ENCODE data around the gene NEU3.
"Not testable (repeated sequence)": the region's sequence is repeated elsewhere in the genome, so short reads cannot be mapped to it uniquely, and the experiment has no call there.

Gene NEU3

DNA sequence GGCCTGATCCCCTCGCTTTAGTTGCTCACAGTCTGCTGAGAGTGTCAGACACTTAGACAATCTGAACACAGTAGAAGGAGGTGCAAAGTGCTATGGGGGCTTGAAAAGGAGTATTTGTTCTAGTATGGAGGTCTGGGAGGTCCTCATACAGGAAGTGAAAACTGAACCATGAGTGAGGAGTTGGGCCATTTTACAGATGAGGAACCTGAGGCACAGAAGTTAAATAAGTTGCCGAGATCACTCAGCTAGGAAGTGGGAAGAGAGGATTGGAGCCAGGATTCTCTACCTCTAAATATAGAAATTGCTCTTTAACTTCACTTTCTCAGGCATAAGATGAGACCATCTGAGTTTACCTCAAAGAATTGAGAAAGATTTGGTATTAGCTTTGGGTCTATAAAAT lies 4.0 kb upstream of the NEU3 start:
- no peak for DNase-seq

GRCh38 chr11:74989260-74989638 lies 516 bp downstream of the NEU3 start:
- no peak for DNase-seq

- DNase-seq: not testable (repeated sequence)
These were observed 1.4 kb downstream of the NEU3 start for GRCh38 chr11:74990150-74990549.

GRCh38 chr11:74990941-74991340 lies 2.2 kb downstream of the NEU3 start:
- no peak for DNase-seq

GRCh38 chr11:74992852-74993251 lies 4.1 kb downstream of the NEU3 start:
- no peak for DNase-seq

DNA sequence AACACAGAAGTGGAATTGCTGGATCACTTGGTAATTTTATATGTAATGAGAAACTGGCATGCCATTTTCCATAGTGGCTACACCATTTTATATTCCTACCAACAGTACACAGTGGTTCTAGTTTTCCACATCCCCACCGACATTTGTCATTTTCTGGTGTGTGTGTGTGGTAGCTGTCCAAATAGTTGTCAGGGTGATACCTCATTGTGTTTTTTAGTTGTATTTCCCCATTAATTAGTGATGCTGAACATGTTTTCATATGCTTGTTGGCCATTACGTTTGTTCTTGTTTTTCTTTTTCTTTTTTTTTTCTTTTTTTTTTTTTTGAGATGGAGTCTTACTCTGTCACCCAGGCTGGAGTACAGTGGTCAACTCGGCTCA lies 12.2 kb downstream of the NEU3 start:
- DNase-seq: no peak

DNA sequence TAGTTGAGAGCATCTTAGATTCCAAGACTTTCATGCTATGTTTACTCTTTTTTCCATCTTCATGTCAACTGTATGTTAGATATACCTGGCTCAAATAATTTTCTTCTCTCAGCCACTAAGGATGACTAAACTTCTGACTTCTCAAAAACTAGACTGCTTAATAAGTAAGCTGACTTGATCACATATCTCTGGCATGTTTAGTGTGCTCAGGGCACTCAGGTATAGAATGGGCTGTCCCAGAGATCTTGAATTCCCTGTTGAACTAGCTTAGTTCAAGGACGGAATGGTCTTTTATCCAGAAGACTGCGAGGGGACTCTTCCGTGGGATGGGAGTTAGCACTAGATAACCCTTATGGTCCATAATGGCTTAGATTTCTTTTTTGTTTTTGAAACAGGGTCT lies 13.0 kb downstream of the NEU3 start:
- DNase-seq: no peak

- DNase-seq: no peak
These were observed 13.8 kb downstream of the NEU3 start for GRCh38 chr11:75002516-75002915.

DNA sequence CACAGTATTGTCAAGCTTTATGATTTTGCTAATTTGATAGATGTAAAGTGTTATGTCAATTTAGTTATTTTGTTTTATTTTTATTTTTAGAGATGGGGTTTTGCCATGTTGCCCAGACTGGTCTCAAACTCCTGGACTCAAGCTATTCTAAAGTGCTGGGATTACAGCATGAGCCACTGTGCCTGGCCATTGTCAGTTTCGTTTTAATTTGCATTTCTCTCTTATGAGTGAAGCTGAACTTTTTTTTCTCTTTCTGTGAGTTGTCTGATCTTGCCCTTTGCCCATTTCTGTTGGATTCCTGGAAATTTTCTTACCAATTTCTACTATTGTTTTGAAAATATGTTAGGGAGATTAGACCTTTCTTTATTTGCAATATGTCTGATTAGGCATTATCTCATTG lies 15.5 kb downstream of the NEU3 start:
- DNase-seq: no peak

DNA sequence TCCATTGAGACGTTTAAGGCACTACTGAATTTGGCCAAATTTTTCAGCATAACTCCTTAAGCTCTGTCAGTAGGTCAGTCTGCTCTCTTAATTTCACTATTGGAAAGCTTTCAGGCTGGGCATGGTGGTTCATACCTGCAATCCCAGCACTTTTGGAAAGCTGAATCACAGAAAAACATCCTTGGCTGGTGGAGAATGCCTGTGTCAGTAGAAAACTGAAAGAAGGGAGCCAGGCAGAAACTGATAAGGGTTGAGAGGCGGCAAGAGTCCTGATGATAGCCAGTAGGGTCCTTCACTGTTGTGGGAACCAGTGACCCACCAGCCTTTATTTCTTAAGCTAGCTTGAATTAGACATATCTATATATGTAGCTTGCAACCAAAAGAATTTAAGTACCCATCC lies 22.6 kb downstream of the NEU3 start:
- DNase-seq: no peak

DNA sequence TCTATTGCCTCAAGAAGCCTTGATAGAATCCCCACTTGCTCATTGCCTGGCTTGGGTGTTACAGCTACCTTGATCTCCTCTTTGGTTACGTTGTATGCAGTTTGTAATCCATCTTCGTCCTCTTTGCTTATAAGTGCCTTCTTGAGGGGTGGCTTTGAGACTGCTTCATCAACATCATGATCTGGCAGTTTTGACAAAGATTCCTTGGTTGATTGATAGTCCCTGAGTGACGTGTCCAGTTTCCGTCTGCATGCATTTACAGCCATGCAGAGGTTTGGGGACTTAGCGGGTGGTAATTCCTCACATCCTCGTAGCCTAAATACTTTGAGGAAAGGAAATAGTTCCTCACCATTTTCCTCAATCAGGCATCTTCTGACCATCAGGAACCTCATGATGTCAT lies 23.1 kb downstream of the NEU3 start:
- no peak for DNase-seq

- no peak for DNase-seq
These were observed 24.3 kb downstream of the NEU3 start for GRCh38 chr11:75013051-75013450.

- peak; percentile 12 for DNase-seq
These were observed 25.4 kb downstream of the NEU3 start for GRCh38 chr11:75014129-75014528.

GRCh38 chr11:75019200-75019599 lies 30.5 kb downstream of the NEU3 start:
- not testable (repeated sequence) for DNase-seq

GRCh38 chr11:75020328-75020727 lies 31.6 kb downstream of the NEU3 start:
- not testable (repeated sequence) for DNase-seq

- no peak for DNase-seq
These were observed 33.6 kb downstream of the NEU3 start for GRCh38 chr11:75022296-75022695.

- peak; percentile 19 for DNase-seq
These were observed 34.1 kb downstream of the NEU3 start for GRCh38 chr11:75022759-75023396.

DNA sequence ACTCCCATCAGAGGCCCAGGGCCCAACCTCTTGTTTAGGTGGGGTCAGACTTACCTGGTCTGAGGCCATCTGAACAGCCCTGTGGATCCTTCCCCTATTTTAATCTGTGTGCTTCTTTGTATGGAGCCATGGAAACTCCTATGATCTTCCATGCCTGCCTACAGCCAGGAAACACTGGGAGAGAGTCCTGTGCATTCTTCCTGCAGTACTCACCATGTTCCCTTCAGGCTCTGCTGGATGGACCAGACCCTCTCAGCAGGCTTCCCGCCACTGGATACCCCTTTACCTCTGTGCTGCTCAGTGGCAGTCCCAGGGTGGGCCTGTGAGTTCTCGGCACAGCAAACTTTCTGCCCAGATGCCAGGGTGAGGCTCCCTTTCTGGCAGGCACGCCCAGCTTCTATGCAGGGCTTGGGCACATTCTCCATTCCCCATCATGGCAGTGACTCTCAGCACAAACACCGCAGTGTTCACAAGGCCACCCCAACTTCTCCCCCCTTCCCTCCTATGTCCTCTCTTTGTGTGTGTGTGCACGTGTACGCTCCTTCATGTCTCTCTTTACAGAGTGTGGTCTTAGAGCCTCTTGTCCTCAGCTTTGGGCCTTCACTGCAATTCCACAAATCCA lies 34.8 kb downstream of the NEU3 start:
- no peak for DNase-seq

- DNase-seq: no peak
These were observed 35.3 kb downstream of the NEU3 start for GRCh38 chr11:75024068-75024449.

GRCh38 chr11:75024764-75025211 lies 36.1 kb downstream of the NEU3 start:
- DNase-seq: no peak

DNA sequence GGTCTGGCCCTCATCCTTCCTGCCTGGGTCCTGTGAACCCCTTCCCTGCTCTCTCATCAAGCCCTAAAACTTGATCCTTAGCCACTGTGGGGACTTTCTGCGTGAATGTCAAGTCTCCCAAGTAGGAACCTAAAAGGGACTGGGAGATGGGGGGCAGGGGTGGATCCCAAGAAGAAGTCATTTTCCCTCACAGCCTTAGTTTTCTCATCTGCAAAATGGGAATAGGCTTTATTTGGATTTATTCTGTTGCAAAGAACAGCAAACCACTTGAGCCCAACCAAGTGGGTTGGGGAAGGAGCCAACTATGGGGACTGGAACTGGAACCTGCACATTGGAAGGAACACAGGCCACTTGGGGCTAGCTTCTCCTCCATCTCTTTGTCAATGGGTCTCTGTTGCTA lies 36.8 kb downstream of the NEU3 start:
- no peak for DNase-seq

- no peak for DNase-seq
These were observed 39.6 kb downstream of the NEU3 start for GRCh38 chr11:75028321-75028720.

- no peak for DNase-seq
These were observed 40.0 kb downstream of the NEU3 start for GRCh38 chr11:75028724-75029123.

DNA sequence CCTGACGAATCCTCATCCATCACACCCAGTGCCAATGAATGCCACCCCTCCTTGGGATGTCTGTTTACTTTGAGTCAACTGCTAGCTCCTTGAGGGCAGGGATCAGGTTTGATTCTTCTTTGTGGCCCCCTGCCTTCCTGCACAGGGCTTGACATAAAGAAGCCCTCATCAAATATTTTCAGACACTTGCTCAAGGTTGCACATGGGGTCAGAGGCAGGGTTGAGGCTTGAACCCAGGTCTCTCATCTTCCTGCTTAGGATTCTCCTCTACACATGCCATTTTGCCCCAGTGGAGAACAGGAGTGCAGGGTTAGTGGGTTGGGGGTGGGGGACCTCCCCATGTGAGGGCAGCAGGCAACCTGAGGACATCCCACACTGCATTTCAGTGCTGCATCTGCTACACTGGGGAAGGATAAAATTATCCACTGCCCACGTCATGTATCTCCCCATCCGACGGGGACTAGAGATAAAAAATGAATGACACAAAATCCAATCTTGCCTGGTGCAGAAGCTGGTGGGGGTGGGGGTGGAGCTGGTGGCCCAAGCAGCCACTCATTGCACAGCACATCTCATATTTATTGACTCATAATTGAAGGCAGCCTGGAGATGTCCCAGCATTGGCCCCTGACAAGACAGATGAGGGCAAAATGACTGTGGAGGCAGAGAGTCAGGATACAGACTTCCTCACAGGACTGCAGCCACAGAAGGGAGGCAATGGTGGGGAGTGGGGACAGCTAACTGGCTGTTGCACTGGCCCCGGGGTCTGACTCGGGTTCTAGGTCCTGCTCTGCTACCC lies 41.3 kb downstream of the NEU3 start:
- DNase-seq: no peak
